Gastroesophageal sphincter (tissue), 4 donors: ENCODE results near the gene ABR. TPM values are rescaled to one million over a fixed set of nuclear protein-coding genes. Genes with fewer than 3 reads are reported as not detected.

Source experiments
- ATAC-seq: fragments of 150-250 bp; one replicate; pipeline ENCODE4 v1.9.1; 2016; ENCODE audit warnings: mild to moderate bottlenecking, moderate library complexity
- H3K27ac ChIP-seq, 4 donors: fragments of 200-600 bp; sonication (generic) in 3 of 4; 1 replicate in 3 of 4; 2 replicates in 1 of 4; pipeline ENCODE4 v1.5.1; 2016 to 2019
- H3K27me3 ChIP-seq: fragments of 200-600 bp; sonication (generic); one replicate; pipeline ENCODE4 v1.5.1; 2019
- H3K36me3 ChIP-seq, 2 donors: fragments of 200-600 bp; sonication (generic); one replicate each; pipeline ENCODE4 v1.5.1; 2019; ENCODE audit warnings: control low read depth in 1 of 2
- H3K4me1 ChIP-seq, 3 donors: fragments of 200-600 bp; sonication (generic); 1 replicate in 2 of 3; 2 replicates in 1 of 3; pipeline ENCODE4 v1.5.1; 2016 to 2019; ENCODE audit warnings: control low read depth in 2 of 3
- H3K4me3 ChIP-seq, 2 donors: fragments of 200-600 bp; sonication (generic); one replicate each; pipeline ENCODE4 v1.5.1; 2019; ENCODE audit warnings: mild to moderate bottlenecking in 1 of 2, moderate library complexity in 1 of 2
- H3K9me3 ChIP-seq, 3 donors: fragments of 200-600 bp; sonication (generic); one replicate each; pipeline ENCODE4 v1.5.1; 2017 to 2019; ENCODE audit warnings: control low read depth in 2 of 3
- CTCF ChIP-seq, 4 experiments: fragments of 200-600 bp in 2 of 4; fragments of 450-650 bp in 2 of 4; sonication (generic) in 1 of 4; IDR thresholded peaks; one replicate each; pipeline ENCODE4 v1.5.1; 2017 to 2019; ENCODE audit warnings: antibody characterized with exemption in 4 of 4, mild to moderate bottlenecking in 2 of 4, moderate library complexity in 2 of 4
- EP300 ChIP-seq: sonication (generic); formaldehyde crosslinking; IDR thresholded peaks from one replicate; pipeline ENCODE4 v1.6.1; 2017; ENCODE audit warnings: antibody characterized with exemption, mild to moderate bottlenecking
- POLR2A ChIP-seq, 2 donors: fragments of 450-650 bp; IDR thresholded peaks; one replicate each; pipeline ENCODE4 v1.6.1; 2017; ENCODE audit warnings: antibody characterized with exemption in 2 of 2, mild to moderate bottlenecking in 2 of 2, moderate library complexity in 1 of 2
- POLR2AphosphoS5 ChIP-seq: sonication (generic); formaldehyde crosslinking; IDR thresholded peaks from one replicate; pipeline ENCODE4 v1.6.1; 2017; ENCODE audit warnings: antibody characterized with exemption
- WGBS, 2 donors: methylation state at CpG; one replicate each; pipeline ENCODE4 v1.1.5; 2018; ENCODE audit warnings: low coverage in 1 of 2; 5-methylcytosine and 5-hydroxymethylcytosine counted together
- total RNA-seq, 4 donors: library from RNA; depleted of rRNA; stranded (reverse); fragments of >200 nt; gene quantifications; one replicate each; pipeline ENCODE4 v1.1.0, GENCODE V29; 2016

ABR gene
- total RNA-seq, 4 donors from 2014 or later: 62.6 to 147 (median 114) TPM

GRCh38 chr17:1029922-1030644 lies 149.7 kb downstream of the ABR start:
- Histone ChIP-seq H3K9me3 (no peaks in the 10 kb centered on the region), H3K4me1 (peaks cover 0 to 93% (median 33%) of the 10 kb centered on the region in 3 donors), H3K27me3 (no peaks in the 10 kb centered on the region), H3K4me3 (peak overlapping the region; percentile 46 to 67), H3K27ac (peak overlapping the region; percentile 47 to 88 (median 86)), H3K36me3 (peaks cover 0 to 27% of the 10 kb centered on the region in 2 donors)
- ATAC-seq: peak; percentile 8
- 80% methylated on average over 6 of the region's 20 CpGs; no CpG with 5 or more reads in 1 of the 2 donors for WGBS, 2 donors
- no peak for TF ChIP-seq POLR2AphosphoS5
- TF ChIP-seq EP300: no peak
- no peak for TF ChIP-seq POLR2A (IDR thresholded peaks at IDR 0.05)
- no peak for TF ChIP-seq CTCF (IDR thresholded peaks at IDR 0.05)

- H3K4me1 ChIP-seq: peaks cover 0 to 95% (median 33%) of the 10 kb centered on the region in 3 donors
- peak overlapping the region; percentile 47 to 88 (median 86) for H3K27ac ChIP-seq
- peak overlapping the region; percentile 46 to 67 for H3K4me3 ChIP-seq
- WGBS, 2 donors: 0 to 60% methylated on average over 2 to 4 of the region's 30 CpGs
- H3K27me3 ChIP-seq: no peaks in the 10 kb centered on the region
- ATAC-seq: peak; percentile 63
- no peaks in the 10 kb centered on the region for H3K9me3 ChIP-seq
- peaks cover 0 to 27% of the 10 kb centered on the region in 2 donors for H3K36me3 ChIP-seq
- TF ChIP-seq CTCF (IDR thresholded peaks at IDR 0.05) (no peak), EP300 (no peak), POLR2AphosphoS5 (peak; percentile 23), POLR2A (IDR thresholded peaks at IDR 0.05) (peak in 1 of 2 donors; percentile 12)
These were observed 150.4 kb downstream of the ABR start for GRCh38 chr17:1029196-1029921.

DNA sequence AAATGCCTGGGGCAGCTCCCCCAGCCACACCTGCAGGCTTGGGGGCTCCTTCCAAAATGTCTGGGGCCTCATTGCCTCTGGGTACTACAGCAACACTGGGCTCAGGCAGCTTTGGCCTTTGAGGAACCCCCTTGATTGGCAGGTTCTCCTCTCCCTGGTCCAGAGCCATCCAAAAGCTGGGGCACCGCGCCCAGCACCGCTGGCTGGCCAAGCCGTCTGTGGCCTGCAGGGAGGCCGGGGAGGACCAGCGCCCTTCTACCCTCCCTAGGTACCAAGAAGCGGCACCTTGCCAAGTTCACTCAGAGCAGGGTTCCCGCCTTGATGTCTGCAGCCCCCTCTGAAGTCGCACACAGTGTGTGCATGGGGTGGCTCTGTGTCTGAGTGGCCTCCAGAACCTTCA lies 152.7 kb downstream of the ABR start:
- Histone ChIP-seq H3K36me3 (peaks cover 0 to 17% of the 10 kb centered on the region in 2 donors), H3K27ac (peak overlapping the region in 3 of 4 donors; percentile 57 to 88 (median 57)), H3K9me3 (no peaks in the 10 kb centered on the region), H3K4me1 (peaks cover 0 to 91% (median 36%) of the 10 kb centered on the region in 3 donors), H3K4me3 (no peak overlapping the region), H3K27me3 (no peaks in the 10 kb centered on the region)
- no peak for ATAC-seq
- no CpG with 5 or more reads among the region's 9 CpGs for WGBS, 2 donors
- TF ChIP-seq CTCF (IDR thresholded peaks at IDR 0.05) (no peak), POLR2AphosphoS5 (no peak), POLR2A (IDR thresholded peaks at IDR 0.05) (no peak), EP300 (no peak)

DNA sequence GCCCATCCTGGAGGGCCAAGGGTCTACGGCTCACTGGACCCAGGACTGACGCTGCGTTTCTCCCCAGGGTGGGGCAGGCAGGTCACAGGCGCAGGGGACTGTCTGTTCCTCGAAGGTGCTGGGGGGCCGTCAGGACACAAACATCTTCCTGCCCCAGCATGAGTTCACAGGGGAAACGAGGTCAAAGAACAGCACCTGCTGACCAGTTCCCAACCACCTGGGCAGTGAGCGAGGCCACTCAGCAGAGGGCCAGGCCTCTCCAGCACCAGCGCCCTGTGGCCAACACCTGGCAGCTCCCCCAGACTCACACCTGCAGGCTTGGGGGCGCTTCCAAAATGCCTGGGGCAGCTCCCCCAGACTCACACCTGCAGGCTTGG lies 153.2 kb downstream of the ABR start:
- WGBS, 2 donors: 90 to 100% methylated on average over 2 to 3 of the region's 10 CpGs
- Histone ChIP-seq H3K4me3 (no peak overlapping the region), H3K9me3 (no peaks in the 10 kb centered on the region), H3K27ac (peak overlapping the region in 3 of 4 donors; percentile 43 to 88 (median 57)), H3K27me3 (no peaks in the 10 kb centered on the region), H3K4me1 (peaks cover 0 to 91% (median 34%) of the 10 kb centered on the region in 3 donors), H3K36me3 (peaks cover 0 to 17% of the 10 kb centered on the region in 2 donors)
- no peak for ATAC-seq
- TF ChIP-seq POLR2AphosphoS5 (no peak), POLR2A (IDR thresholded peaks at IDR 0.05) (no peak), CTCF (IDR thresholded peaks at IDR 0.05) (no peak), EP300 (no peak)
